SJCRH30 (cell line): ENCODE measurements around the gene AHNAK. TPM values are rescaled to one million over a fixed set of nuclear protein-coding genes. Genes with fewer than 3 reads are reported as not detected.

Experiments
- DNase-seq, 2 experiments: peaks; one replicate each; pipeline ENCODE4 v3.0.0-alpha.2; 2015 to 2020
- H3K27ac ChIP-seq: fragments of 250-450 bp; sonication (Bioruptor Pico); 2 replicates; pipeline ENCODE4 v1.5.1; 2020; ENCODE audit warnings: mild to moderate bottlenecking, moderate library complexity
- H3K27me3 ChIP-seq: fragments of 250-450 bp; sonication (Bioruptor Pico); 2 replicates; pipeline ENCODE4 v1.5.1; 2020; ENCODE audit warnings: mild to moderate bottlenecking, moderate library complexity
- H3K36me3 ChIP-seq: fragments of 250-450 bp; sonication (Bioruptor Pico); 2 replicates; pipeline ENCODE4 v1.5.1; 2020; ENCODE audit warnings: mild to moderate bottlenecking, moderate library complexity
- H3K4me1 ChIP-seq: fragments of 250-450 bp; sonication (Bioruptor Pico); 2 replicates; pipeline ENCODE4 v1.5.1; 2020; ENCODE audit warnings: mild to moderate bottlenecking, moderate library complexity
- H3K4me3 ChIP-seq: fragments of 250-450 bp; sonication (Bioruptor Pico); 2 replicates; pipeline ENCODE4 v1.5.1; 2020; ENCODE audit warnings: mild to moderate bottlenecking, moderate library complexity
- H3K9me3 ChIP-seq: fragments of 250-450 bp; sonication (Bioruptor Pico); replicated peaks from 2 replicates; pipeline ENCODE4 v1.5.1; 2020; ENCODE audit warnings: mild to moderate bottlenecking, moderate library complexity
- total RNA-seq: library from RNA; depleted of rRNA; stranded (reverse); fragments of >200 nt; shearing (Covaris generic); gene quantifications from 2 replicates; pipeline ENCODE4 v1.2.3, GENCODE V29; 2014

The AHNAK gene
- total RNA-seq, 1 experiment from 2014 or later: 10.3 TPM

GRCh38 chr11:62404901-62405300 lies 141.7 kb downstream of the AHNAK start:
- Histone ChIP-seq H3K27ac (no peak overlapping the region), H3K9me3 (no peaks in the 10 kb centered on the region), H3K4me3 (no peak overlapping the region), H3K27me3 (no peaks in the 10 kb centered on the region), H3K36me3 (no peaks in the 10 kb centered on the region), H3K4me1 (peaks cover 13% of the 10 kb centered on the region; the same call in 1 of the 2 replicates)
- no peak for DNase-seq

- Histone ChIP-seq H3K4me3 (no peak overlapping the region), H3K9me3 (no peaks in the 10 kb centered on the region), H3K27me3 (no peaks in the 10 kb centered on the region), H3K36me3 (no peaks in the 10 kb centered on the region), H3K27ac (no peak overlapping the region), H3K4me1 (peaks cover 13% of the 10 kb centered on the region; the same call in 1 of the 2 replicates)
- no peak for DNase-seq
Observed at GRCh38 chr11:62404435-62404834, 142.2 kb downstream of the AHNAK start.

GRCh38 chr11:62402960-62403730 lies 143.5 kb downstream of the AHNAK start:
- Histone ChIP-seq H3K4me3 (no peak overlapping the region), H3K27ac (no peak overlapping the region), H3K4me1 (peaks cover 25% of the 10 kb centered on the region), H3K36me3 (no peaks in the 10 kb centered on the region), H3K27me3 (no peaks in the 10 kb centered on the region), H3K9me3 (no peaks in the 10 kb centered on the region)
- DNase-seq: no peak

GRCh38 chr11:62402226-62402959 lies 144.2 kb downstream of the AHNAK start:
- DNase-seq: no peak
- Histone ChIP-seq H3K27ac (no peak overlapping the region), H3K4me1 (peaks cover 25% of the 10 kb centered on the region), H3K36me3 (no peaks in the 10 kb centered on the region), H3K4me3 (no peak overlapping the region), H3K27me3 (no peaks in the 10 kb centered on the region), H3K9me3 (no peaks in the 10 kb centered on the region)

GRCh38 chr11:62401811-62402210 lies 144.8 kb downstream of the AHNAK start:
- Histone ChIP-seq H3K36me3 (no peaks in the 10 kb centered on the region), H3K27ac (no peak overlapping the region), H3K9me3 (no peaks in the 10 kb centered on the region), H3K27me3 (no peaks in the 10 kb centered on the region), H3K4me1 (peaks cover 25% of the 10 kb centered on the region), H3K4me3 (no peak overlapping the region)
- no peak for DNase-seq

- no peak for DNase-seq
Observed at GRCh38 chr11:62401356-62401755, 145.2 kb downstream of the AHNAK start.

GRCh38 chr11:62400760-62401159 lies 145.8 kb downstream of the AHNAK start:
- no peaks in the 10 kb centered on the region for H3K27me3 ChIP-seq
- no peak overlapping the region for H3K4me3 ChIP-seq
- DNase-seq: peak; percentile 82 to 83
- peaks cover 25% of the 10 kb centered on the region for H3K4me1 ChIP-seq
- no peaks in the 10 kb centered on the region for H3K9me3 ChIP-seq
- H3K36me3 ChIP-seq: no peaks in the 10 kb centered on the region
- no peak overlapping the region for H3K27ac ChIP-seq

More at GRCh38 chr11:62401356-62401755, 145.2 kb downstream of the AHNAK start:
- Histone ChIP-seq H3K4me3 (no peak overlapping the region), H3K4me1 (peaks cover 25% of the 10 kb centered on the region), H3K9me3 (no peaks in the 10 kb centered on the region), H3K27ac (no peak overlapping the region), H3K36me3 (no peaks in the 10 kb centered on the region), H3K27me3 (no peaks in the 10 kb centered on the region)

- no peak overlapping the region for H3K27ac ChIP-seq
- no peak overlapping the region for H3K4me3 ChIP-seq
- no peak for DNase-seq
- H3K4me1 ChIP-seq: peaks cover 25% of the 10 kb centered on the region
- H3K27me3 ChIP-seq: no peaks in the 10 kb centered on the region
- no peaks in the 10 kb centered on the region for H3K9me3 ChIP-seq
- H3K36me3 ChIP-seq: no peaks in the 10 kb centered on the region
Observed at GRCh38 chr11:62400281-62400680, 146.3 kb downstream of the AHNAK start.

GRCh38 chr11:62399878-62400266 lies 146.7 kb downstream of the AHNAK start:
- Histone ChIP-seq H3K9me3 (no peaks in the 10 kb centered on the region), H3K4me1 (peaks cover 25% of the 10 kb centered on the region), H3K4me3 (no peak overlapping the region), H3K36me3 (no peaks in the 10 kb centered on the region), H3K27me3 (no peaks in the 10 kb centered on the region), H3K27ac (no peak overlapping the region)
- DNase-seq: no peak

- H3K27ac ChIP-seq: no peak overlapping the region
- DNase-seq: no peak
- no peak overlapping the region for H3K4me3 ChIP-seq
- H3K9me3 ChIP-seq: no peaks in the 10 kb centered on the region
- no peaks in the 10 kb centered on the region for H3K27me3 ChIP-seq
- H3K4me1 ChIP-seq: peaks cover 25% of the 10 kb centered on the region
- no peaks in the 10 kb centered on the region for H3K36me3 ChIP-seq
Observed at GRCh38 chr11:62399172-62399877, 147.3 kb downstream of the AHNAK start.

GRCh38 chr11:62398011-62398994 lies 148.3 kb downstream of the AHNAK start:
- H3K9me3 ChIP-seq: no peaks in the 10 kb centered on the region
- H3K4me3 ChIP-seq: no peak overlapping the region
- no peaks in the 10 kb centered on the region for H3K27me3 ChIP-seq
- peak overlapping the region; percentile 53 for H3K27ac ChIP-seq
- H3K36me3 ChIP-seq: no peaks in the 10 kb centered on the region
- peaks cover 25% of the 10 kb centered on the region for H3K4me1 ChIP-seq
- DNase-seq: peak; percentile 81 to 82

- no peak overlapping the region for H3K4me3 ChIP-seq
- no peaks in the 10 kb centered on the region for H3K9me3 ChIP-seq
- H3K27me3 ChIP-seq: no peaks in the 10 kb centered on the region
- no peaks in the 10 kb centered on the region for H3K36me3 ChIP-seq
- H3K27ac ChIP-seq: no peak overlapping the region
- peaks cover 21% of the 10 kb centered on the region for H3K4me1 ChIP-seq
- no peak for DNase-seq
Observed at GRCh38 chr11:62395885-62396551, 150.6 kb downstream of the AHNAK start.

- peak; percentile 75 to 88 for DNase-seq
- no peaks in the 10 kb centered on the region for H3K27me3 ChIP-seq
- H3K27ac ChIP-seq: no peak overlapping the region
- H3K4me1 ChIP-seq: peaks cover 13% of the 10 kb centered on the region
- H3K4me3 ChIP-seq: peak overlapping the region; percentile 35
- H3K9me3 ChIP-seq: no peaks in the 10 kb centered on the region
- no peaks in the 10 kb centered on the region for H3K36me3 ChIP-seq
Observed at GRCh38 chr11:62394825-62395538, 151.6 kb downstream of the AHNAK start.
